Endothelial cell (in vitro differentiated cells): ENCODE results near the gene HELZ. TPM values are rescaled to one million over a fixed set of nuclear protein-coding genes. Genes with fewer than 3 reads are reported as not detected.

Experiments
- DNase-seq: peaks from one replicate; pipeline ENCODE4 v3.0.0; 2021; ENCODE audit warnings: low spot score
- H3K27ac Mint-ChIP-seq: one replicate; pipeline ENCODE4 v1.8.0; 2021; ENCODE audit warnings: mixed read lengths, inconsistent platforms; ENCODE audit not compliant: unreplicated experiment
- H3K27me3 Mint-ChIP-seq: one replicate; pipeline ENCODE4 v1.8.0; 2021; ENCODE audit warnings: mild to moderate bottlenecking, moderate library complexity, mixed read lengths, inconsistent platforms; ENCODE audit not compliant: unreplicated experiment
- H3K36me3 Mint-ChIP-seq: one replicate; pipeline ENCODE4 v1.8.0; 2021; ENCODE audit warnings: mild to moderate bottlenecking, low read depth, mixed read lengths, inconsistent platforms; ENCODE audit not compliant: unreplicated experiment
- H3K4me1 Mint-ChIP-seq: one replicate; pipeline ENCODE4 v1.8.0; 2021; ENCODE audit warnings: mild to moderate bottlenecking, mixed read lengths, inconsistent platforms; ENCODE audit not compliant: unreplicated experiment
- H3K4me3 Mint-ChIP-seq: one replicate; pipeline ENCODE4 v1.8.0; 2021; ENCODE audit warnings: mild to moderate bottlenecking, mixed read lengths, inconsistent platforms; ENCODE audit not compliant: unreplicated experiment
- H3K9me3 Mint-ChIP-seq: one replicate; pipeline ENCODE4 v1.8.0; 2021; ENCODE audit warnings: mixed read lengths, inconsistent platforms; ENCODE audit not compliant: unreplicated experiment
- total RNA-seq: library from RNA; stranded (reverse); fragmentation: NEBNext Ultra II Directional; extraction: Animal tissue kit (Norgen Biotek cat#: 25700); gene quantifications from one replicate; pipeline ENCODE4 v1.2.1, GENCODE V29; 2021; ENCODE audit not compliant: unreplicated experiment
- TF ChIP-seq, protein P1 (sequence below): fragments of 200-600 bp; sonication (generic); IDR thresholded peaks from one replicate; pipeline ENCODE4 v1.5.0; 2021; ENCODE audit warnings: antibody characterized with exemption; ENCODE audit not compliant: unreplicated experiment

The HELZ gene
- total RNA-seq, 1 donor from 2014 or later = 57.0 TPM

DNA sequence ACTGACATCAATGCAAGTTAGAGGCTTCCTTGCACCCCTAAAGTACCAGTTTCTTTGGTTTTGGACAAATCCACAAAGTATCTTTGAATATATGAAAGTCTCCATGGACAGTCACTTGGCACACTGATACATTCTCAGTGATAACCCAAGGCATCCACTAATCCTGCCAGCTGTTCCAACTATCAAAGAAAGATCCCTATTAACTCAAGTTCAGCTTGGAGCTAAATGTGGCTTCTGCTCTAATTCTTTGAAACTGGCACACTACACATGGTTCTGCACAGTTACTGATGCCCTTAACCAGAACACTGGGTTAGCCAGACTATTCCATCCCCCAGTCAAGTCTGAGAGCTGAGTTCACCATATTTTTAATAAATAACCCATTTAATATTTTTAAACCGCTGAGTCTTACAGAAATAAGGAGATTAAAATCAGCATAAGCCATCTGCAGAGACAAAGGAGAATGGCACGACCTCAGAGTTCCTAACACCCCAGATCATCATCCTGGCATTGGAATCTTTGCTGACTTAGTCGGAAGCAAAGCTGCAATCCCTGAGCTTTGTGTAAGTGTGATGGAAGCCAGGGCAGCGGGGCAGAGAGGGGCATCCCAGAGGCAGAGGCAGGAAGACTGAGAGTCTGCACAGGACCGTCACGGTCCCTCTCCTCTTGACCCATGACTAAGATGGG, 194.4 kb downstream of the HELZ start:
- H3K27ac Mint-ChIP-seq = no peak overlapping the region
- H3K4me3 Mint-ChIP-seq = no peak overlapping the region
- H3K4me1 Mint-ChIP-seq = peaks cover 2% of the 10 kb centered on the region
- H3K9me3 Mint-ChIP-seq = peaks cover 7% of the 10 kb centered on the region
- H3K36me3 Mint-ChIP-seq = peaks cover 11% of the 10 kb centered on the region
- peaks cover 1% of the 10 kb centered on the region for H3K27me3 Mint-ChIP-seq
- DNase-seq = no peak
- TF ChIP-seq, protein P1, sequence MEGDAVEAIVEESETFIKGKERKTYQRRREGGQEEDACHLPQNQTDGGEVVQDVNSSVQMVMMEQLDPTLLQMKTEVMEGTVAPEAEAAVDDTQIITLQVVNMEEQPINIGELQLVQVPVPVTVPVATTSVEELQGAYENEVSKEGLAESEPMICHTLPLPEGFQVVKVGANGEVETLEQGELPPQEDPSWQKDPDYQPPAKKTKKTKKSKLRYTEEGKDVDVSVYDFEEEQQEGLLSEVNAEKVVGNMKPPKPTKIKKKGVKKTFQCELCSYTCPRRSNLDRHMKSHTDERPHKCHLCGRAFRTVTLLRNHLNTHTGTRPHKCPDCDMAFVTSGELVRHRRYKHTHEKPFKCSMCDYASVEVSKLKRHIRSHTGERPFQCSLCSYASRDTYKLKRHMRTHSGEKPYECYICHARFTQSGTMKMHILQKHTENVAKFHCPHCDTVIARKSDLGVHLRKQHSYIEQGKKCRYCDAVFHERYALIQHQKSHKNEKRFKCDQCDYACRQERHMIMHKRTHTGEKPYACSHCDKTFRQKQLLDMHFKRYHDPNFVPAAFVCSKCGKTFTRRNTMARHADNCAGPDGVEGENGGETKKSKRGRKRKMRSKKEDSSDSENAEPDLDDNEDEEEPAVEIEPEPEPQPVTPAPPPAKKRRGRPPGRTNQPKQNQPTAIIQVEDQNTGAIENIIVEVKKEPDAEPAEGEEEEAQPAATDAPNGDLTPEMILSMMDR = no peak

DNA sequence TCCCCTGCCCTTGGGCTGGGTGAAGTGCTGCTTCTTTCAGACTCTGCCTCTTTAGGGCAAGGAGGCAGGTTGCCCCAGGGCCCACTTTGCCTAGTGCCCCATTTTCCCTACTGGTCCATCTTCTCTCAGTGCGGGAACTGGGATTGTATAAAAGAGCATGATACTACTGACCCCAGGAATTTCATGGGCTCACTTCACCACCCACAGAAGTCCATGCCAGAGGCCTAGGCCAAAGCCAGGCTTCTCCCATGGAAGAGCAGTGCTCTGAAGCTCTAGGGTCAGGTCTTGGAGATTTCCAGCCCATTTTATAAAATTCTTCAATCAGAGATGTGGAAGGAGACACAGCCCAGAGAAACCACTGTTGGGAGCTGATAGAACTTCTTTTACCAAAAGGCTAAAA, 194.9 kb downstream of the HELZ start:
- Mint-ChIP-seq H3K4me1 (peaks cover 2% of the 10 kb centered on the region), H3K27ac (no peak overlapping the region), H3K4me3 (no peak overlapping the region), H3K36me3 (peaks cover 11% of the 10 kb centered on the region), H3K27me3 (peaks cover 1% of the 10 kb centered on the region), H3K9me3 (peaks cover 7% of the 10 kb centered on the region)
- TF ChIP-seq, protein P1 = no peak
- no peak for DNase-seq

DNA sequence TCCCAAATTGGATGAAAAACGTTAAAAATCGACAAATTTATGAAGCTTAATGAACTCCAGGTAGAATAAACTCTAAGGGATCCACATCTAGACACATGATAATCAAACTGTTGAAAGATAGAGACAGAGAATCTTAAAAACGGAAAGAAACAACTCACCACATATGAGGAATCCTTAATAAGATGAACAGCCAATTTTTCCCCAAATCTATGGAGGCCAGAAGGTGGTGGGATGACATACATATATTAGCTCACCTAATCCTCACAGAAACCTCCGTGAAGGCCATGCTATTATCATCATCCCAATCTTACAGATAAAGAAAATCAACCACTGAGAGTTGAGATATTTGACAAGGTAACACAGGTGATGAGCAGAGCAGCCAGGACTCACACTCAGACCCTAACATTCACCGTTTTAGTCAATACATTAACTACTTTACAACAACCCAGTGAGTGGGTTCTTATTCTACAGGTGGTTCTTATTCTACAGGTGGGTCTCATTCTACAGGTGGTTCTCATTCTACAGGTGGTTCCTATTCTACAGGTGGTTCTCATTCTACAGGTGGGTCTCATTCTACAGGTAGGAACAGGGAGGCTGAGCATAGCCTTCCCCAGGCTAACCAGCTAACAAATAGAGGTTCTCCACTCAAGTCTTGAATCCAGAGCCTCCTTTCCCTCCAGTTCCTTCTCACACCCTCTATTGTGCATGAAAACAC, 195.8 kb downstream of the HELZ start:
- Mint-ChIP-seq H3K36me3 (peaks cover 7% of the 10 kb centered on the region), H3K4me1 (peaks cover 2% of the 10 kb centered on the region), H3K4me3 (no peak overlapping the region), H3K27ac (no peak overlapping the region), H3K9me3 (peaks cover 7% of the 10 kb centered on the region), H3K27me3 (peaks cover 1% of the 10 kb centered on the region)
- TF ChIP-seq, protein P1 = no peak
- DNase-seq = no peak

DNA sequence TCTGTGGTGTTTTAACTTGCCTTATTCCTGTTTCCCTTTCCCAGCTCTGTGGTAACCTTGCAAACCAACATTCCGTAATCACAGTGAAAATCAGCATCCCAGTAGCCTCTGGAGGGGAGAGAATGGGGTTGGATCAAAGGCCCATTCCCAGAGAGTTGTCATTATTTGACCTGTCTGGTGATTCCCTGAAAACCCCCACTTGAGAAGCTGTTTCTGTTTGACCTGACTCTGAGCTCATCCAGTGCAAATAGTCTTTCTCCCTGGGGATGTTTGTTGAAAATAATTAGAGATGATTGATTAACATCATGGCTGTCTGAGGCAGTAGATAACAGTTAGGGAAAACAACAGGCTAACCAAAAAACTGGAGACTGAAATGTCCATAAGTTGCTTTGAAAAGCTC, 197.6 kb downstream of the HELZ start:
- TF ChIP-seq, protein P1 = no peak
- DNase-seq = no peak
- H3K27ac Mint-ChIP-seq = no peak overlapping the region
- no peak overlapping the region for H3K4me3 Mint-ChIP-seq
- peaks cover 7% of the 10 kb centered on the region for H3K9me3 Mint-ChIP-seq
- H3K36me3 Mint-ChIP-seq = peaks cover 7% of the 10 kb centered on the region
- peaks cover 1% of the 10 kb centered on the region for H3K27me3 Mint-ChIP-seq
- H3K4me1 Mint-ChIP-seq = peaks cover 2% of the 10 kb centered on the region

DNA sequence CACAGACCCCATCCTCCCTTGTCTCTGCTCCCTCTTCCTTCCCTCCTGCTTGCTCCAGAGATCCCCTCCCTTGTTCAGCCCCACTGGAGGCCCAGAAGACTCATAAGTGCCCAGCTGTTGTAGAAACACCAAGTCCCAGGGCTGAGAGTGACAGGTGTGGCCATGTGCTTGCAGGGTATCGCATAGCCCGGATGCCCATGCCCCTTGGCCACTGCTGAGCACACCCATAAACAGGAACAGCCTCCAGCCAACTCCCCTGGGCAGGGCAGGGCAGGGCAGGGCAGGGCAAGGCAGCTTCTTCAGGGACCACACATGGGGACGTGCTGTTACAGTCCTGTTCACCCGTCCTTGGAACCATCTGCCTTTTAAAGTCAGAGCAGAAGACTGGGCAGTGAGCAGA, 198.6 kb downstream of the HELZ start:
- no peak overlapping the region for H3K27ac Mint-ChIP-seq
- TF ChIP-seq, protein P1 = no peak

More for the DNA sequence above, 198.6 kb downstream of the HELZ start:
- no peaks in the 10 kb centered on the region for H3K27me3 Mint-ChIP-seq
- peaks cover 7% of the 10 kb centered on the region for H3K9me3 Mint-ChIP-seq
- peaks cover 7% of the 10 kb centered on the region for H3K36me3 Mint-ChIP-seq
- no peak overlapping the region for H3K4me3 Mint-ChIP-seq
- no peak for DNase-seq
- H3K4me1 Mint-ChIP-seq = peaks cover 2% of the 10 kb centered on the region
